Parathyroid adenoma (tissue), 2 donors: ENCODE data around the gene TADA2A.

ENCODE experiments used
- H2AFZ ChIP-seq: fragments of 300-600 bp; sonication (generic); one replicate; pipeline ENCODE4 v1.7.0; 2017; ENCODE audit warnings: antibody characterized with exemption, mild to moderate bottlenecking
- H3K27ac ChIP-seq: fragments of 300-600 bp; sonication (generic); one replicate; pipeline ENCODE4 v1.7.0; 2017
- H3K27me3 ChIP-seq: fragments of 300-600 bp; sonication (generic); one replicate; pipeline ENCODE4 v1.7.0; 2017; ENCODE audit warnings: low read length; ENCODE audit not compliant: control insufficient read depth, insufficient read depth
- H3K36me3 ChIP-seq: fragments of 300-600 bp; sonication (generic); one replicate; pipeline ENCODE4 v1.7.0; 2017; ENCODE audit warnings: low read length; ENCODE audit not compliant: control insufficient read depth, insufficient read depth
- H3K4me1 ChIP-seq: fragments of 300-600 bp; sonication (generic); one replicate; pipeline ENCODE4 v1.7.0; 2017; ENCODE audit warnings: control low read depth
- H3K4me2 ChIP-seq: fragments of 300-600 bp; sonication (generic); one replicate; pipeline ENCODE4 v1.7.0; 2017; ENCODE audit warnings: low read length
- H3K4me3 ChIP-seq: fragments of 300-600 bp; sonication (generic); one replicate; pipeline ENCODE4 v1.7.0; 2017; ENCODE audit warnings: low read depth, low read length
- H3K79me2 ChIP-seq: fragments of 300-600 bp; sonication (generic); one replicate; pipeline ENCODE4 v1.7.0; 2017; ENCODE audit warnings: control low read depth
- H3K9ac ChIP-seq: fragments of 300-600 bp; sonication (generic); one replicate; pipeline ENCODE4 v1.7.0; 2017; ENCODE audit warnings: mild to moderate bottlenecking
- H3K9me3 ChIP-seq: fragments of 300-600 bp; sonication (generic); one replicate; pipeline ENCODE4 v1.7.0; 2017; ENCODE audit warnings: low read length; ENCODE audit not compliant: control insufficient read depth
- CTCF ChIP-seq: fragments of 300-600 bp; sonication (generic); IDR thresholded peaks from one replicate; pipeline ENCODE4 v1.7.0; 2017; ENCODE audit warnings: antibody characterized with exemption, mild to moderate bottlenecking
- donor health status: primary hyperparathyroidism.

Gene TADA2A

DNA sequence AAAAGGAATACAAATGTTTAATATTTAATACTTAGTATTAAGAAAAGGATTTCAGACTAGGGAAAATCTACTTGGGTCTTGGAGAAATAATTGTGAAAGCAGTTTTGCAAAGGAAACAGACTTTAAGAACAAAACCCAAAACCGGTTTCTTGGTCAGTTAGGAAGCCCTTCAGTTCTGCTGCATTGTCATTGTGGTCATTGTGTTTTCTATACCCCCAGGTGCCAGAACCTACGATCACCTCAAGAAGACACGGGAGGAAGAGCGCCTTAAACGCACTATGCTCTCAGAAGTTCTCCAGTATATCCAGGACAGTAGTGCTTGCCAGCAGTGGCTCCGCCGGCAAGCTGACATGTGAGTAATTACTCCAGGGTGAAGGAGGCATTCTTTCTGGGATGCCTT, 63.5 kb downstream of the TADA2A start:
- Histone ChIP-seq H3K4me2 (no peak overlapping the region), H3K36me3 (no peaks in the 10 kb centered on the region), H3K4me3 (no peak overlapping the region), H2AFZ (no peak overlapping the region), H3K27ac (no peak overlapping the region), H3K9ac (no peak overlapping the region), H3K79me2 (no peaks in the 10 kb centered on the region), H3K27me3 (no peaks in the 10 kb centered on the region), H3K9me3 (no peaks in the 10 kb centered on the region), H3K4me1 (no peaks in the 10 kb centered on the region)
- no peak for TF ChIP-seq CTCF

DNA sequence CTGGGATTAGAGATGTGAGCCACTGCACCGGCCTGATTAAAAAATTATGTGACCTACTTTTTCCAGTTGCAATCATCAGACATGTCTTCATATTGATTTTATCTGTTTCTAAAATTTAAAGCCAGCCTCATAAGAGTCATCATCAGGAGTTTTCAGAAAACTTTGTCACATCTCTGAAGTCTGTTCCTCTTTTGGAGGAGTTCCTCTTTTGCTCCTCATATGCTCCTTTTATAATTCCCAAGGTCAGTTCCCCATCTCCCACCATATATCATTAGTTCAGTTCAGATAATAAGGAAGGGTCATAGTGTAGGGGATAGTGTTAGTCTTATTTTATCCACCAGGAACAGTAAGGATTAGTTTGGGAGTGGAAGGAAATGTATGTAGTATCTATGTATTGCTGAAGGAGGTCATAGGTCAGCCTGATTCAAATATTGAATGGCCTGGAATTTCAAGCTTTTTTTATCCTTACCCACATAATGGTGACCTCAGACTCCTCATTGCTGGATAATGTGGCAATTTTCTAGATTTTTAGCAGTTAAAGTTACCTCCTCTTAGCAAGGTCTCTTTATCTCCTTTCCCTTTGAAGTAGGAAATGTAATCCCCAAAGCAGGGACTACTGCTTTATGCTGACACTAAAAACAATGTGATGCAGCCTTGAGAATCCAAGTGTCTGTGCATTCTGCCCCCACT, 69.2 kb downstream of the TADA2A start:
- no peaks in the 10 kb centered on the region for H3K4me1 ChIP-seq
- H3K9ac ChIP-seq = no peak overlapping the region
- no peaks in the 10 kb centered on the region for H3K9me3 ChIP-seq
- no peaks in the 10 kb centered on the region for H3K36me3 ChIP-seq
- H3K4me2 ChIP-seq = no peak overlapping the region
- no peak overlapping the region for H2AFZ ChIP-seq
- no peaks in the 10 kb centered on the region for H3K79me2 ChIP-seq
- no peak for TF ChIP-seq CTCF
- no peaks in the 10 kb centered on the region for H3K27me3 ChIP-seq
- H3K27ac ChIP-seq = no peak overlapping the region
- no peak overlapping the region for H3K4me3 ChIP-seq

GRCh38 chr17:37476431-37477120, 69.9 kb downstream of the TADA2A start:
- Histone ChIP-seq H3K4me2 (no peak overlapping the region), H3K9ac (no peak overlapping the region), H3K79me2 (no peaks in the 10 kb centered on the region), H2AFZ (no peak overlapping the region), H3K4me1 (no peaks in the 10 kb centered on the region), H3K4me3 (no peak overlapping the region), H3K27me3 (no peaks in the 10 kb centered on the region), H3K27ac (no peak overlapping the region), H3K36me3 (no peaks in the 10 kb centered on the region), H3K9me3 (no peaks in the 10 kb centered on the region)
- no peak for TF ChIP-seq CTCF

DNA sequence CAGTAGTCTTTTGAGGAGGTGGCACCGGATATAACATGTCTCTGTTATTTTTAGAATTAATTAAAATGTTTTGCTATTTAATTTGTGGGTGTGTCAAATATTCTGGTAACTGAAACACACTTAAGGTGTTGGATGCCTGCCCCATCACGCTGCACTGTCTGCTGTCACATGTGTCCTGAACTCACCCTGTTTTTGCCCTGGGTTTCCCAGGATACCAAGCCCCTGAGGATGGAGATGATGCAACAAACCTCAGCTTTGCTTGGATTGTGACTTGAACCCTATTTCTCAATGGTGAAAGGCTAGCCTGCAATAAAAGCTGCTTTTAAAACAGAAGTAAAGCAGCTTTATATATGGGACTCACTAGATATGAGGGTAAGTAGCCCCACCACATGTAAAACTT, 71.5 kb downstream of the TADA2A start:
- no peak overlapping the region for H3K9ac ChIP-seq
- H3K4me2 ChIP-seq = no peak overlapping the region
- H3K27ac ChIP-seq = no peak overlapping the region
- no peaks in the 10 kb centered on the region for H3K4me1 ChIP-seq
- no peaks in the 10 kb centered on the region for H3K9me3 ChIP-seq
- H2AFZ ChIP-seq = no peak overlapping the region
- TF ChIP-seq CTCF = no peak
- no peaks in the 10 kb centered on the region for H3K79me2 ChIP-seq
- no peaks in the 10 kb centered on the region for H3K36me3 ChIP-seq
- no peaks in the 10 kb centered on the region for H3K27me3 ChIP-seq
- H3K4me3 ChIP-seq = no peak overlapping the region

GRCh38 chr17:37479025-37479424, 72.3 kb downstream of the TADA2A start:
- no peaks in the 10 kb centered on the region for H3K79me2 ChIP-seq
- H3K27me3 ChIP-seq = no peaks in the 10 kb centered on the region
- H3K9me3 ChIP-seq = no peaks in the 10 kb centered on the region
- no peak overlapping the region for H3K9ac ChIP-seq
- no peaks in the 10 kb centered on the region for H3K4me1 ChIP-seq
- H3K27ac ChIP-seq = no peak overlapping the region
- no peak overlapping the region for H3K4me3 ChIP-seq
- H3K36me3 ChIP-seq = no peaks in the 10 kb centered on the region
- no peak overlapping the region for H3K4me2 ChIP-seq
- no peak for TF ChIP-seq CTCF
- no peak overlapping the region for H2AFZ ChIP-seq
